Esophagus squamous epithelium (tissue), 5 donors: ENCODE data around the gene EIF4G2. TPM values are rescaled to one million over a fixed set of nuclear protein-coding genes. Genes with fewer than 3 reads are reported as not detected.
A peak's percentile ranks its signal among the peaks of the same experiment; 100 is the strongest.

Source experiments
- DNase-seq: peaks from one replicate; lab custom pipeline; 2025; lab: John Stamatoyannopoulos, UW
- H3K27ac ChIP-seq, 4 donors: fragments of 200-600 bp; sonication (generic); one replicate each; pipeline ENCODE4 v1.5.1; 2016 to 2019; ENCODE audit warnings: mild to moderate bottlenecking in 1 of 4
- H3K27me3 ChIP-seq, 4 donors: fragments of 200-600 bp; sonication (generic); 1 replicate in 3 of 4; 2 replicates in 1 of 4; pipeline versions ENCODE4 v1.5.1 to v1.6.0; 2017 to 2021; ENCODE audit warnings: antibody characterized with exemption in 1 of 4
- H3K36me3 ChIP-seq, 3 donors: fragments of 200-600 bp; sonication (generic); one replicate each; pipeline ENCODE4 v1.5.1; 2016 to 2019
- H3K4me1 ChIP-seq, 3 donors: fragments of 200-600 bp; sonication (generic); one replicate each; pipeline ENCODE4 v1.5.1; 2017 to 2019
- H3K4me3 ChIP-seq, 4 donors: fragments of 200-600 bp; sonication (generic); 1 replicate in 3 of 4; 2 replicates in 1 of 4; pipeline ENCODE4 v1.5.1; 2016 to 2019; ENCODE audit warnings: mild to moderate bottlenecking in 2 of 4, moderate library complexity in 1 of 4
- H3K9me3 ChIP-seq, 3 donors: fragments of 200-600 bp; sonication (generic); one replicate each; pipeline ENCODE4 v1.5.1; 2016 to 2019
- POLR2A ChIP-seq, 4 donors: fragments of 450-650 bp; IDR thresholded peaks; one replicate each; pipeline ENCODE4 v1.6.1; 2017; ENCODE audit warnings: antibody characterized with exemption in 4 of 4, mild to moderate bottlenecking in 4 of 4, moderate library complexity in 3 of 4
- WGBS, 2 donors: methylation state at CpG; one replicate each; pipeline ENCODE4 v1.1.5; 2018; 5-methylcytosine and 5-hydroxymethylcytosine counted together
- intact Hi-C: fragments of 100-400 bp; cut with DNase I; formaldehyde crosslinking; loops from one replicate; pipeline ENCODE4 v1.15.0; 2022
- total RNA-seq, 4 donors: library from RNA; depleted of rRNA; stranded (reverse); fragments of >200 nt; gene quantifications; one replicate each; pipeline ENCODE4 v1.1.0, GENCODE V29; 2016
- TF ChIP-seq, protein P1 (sequence below), 6 experiments: fragments of 450-650 bp in 4 of 6; fragments of 200-600 bp in 2 of 6; sonication (generic) in 2 of 6; IDR thresholded peaks; one replicate each; pipeline ENCODE4 v1.5.1; 2016 to 2019; ENCODE audit warnings: antibody characterized with exemption in 6 of 6, mild to moderate bottlenecking in 4 of 6, moderate library complexity in 4 of 6
- donor health status: DM: yes; HTN: yes; CAD: no.

Gene EIF4G2
- total RNA-seq, 4 donors from 2014 or later = 476 to 665 (median 547) TPM

DNA sequence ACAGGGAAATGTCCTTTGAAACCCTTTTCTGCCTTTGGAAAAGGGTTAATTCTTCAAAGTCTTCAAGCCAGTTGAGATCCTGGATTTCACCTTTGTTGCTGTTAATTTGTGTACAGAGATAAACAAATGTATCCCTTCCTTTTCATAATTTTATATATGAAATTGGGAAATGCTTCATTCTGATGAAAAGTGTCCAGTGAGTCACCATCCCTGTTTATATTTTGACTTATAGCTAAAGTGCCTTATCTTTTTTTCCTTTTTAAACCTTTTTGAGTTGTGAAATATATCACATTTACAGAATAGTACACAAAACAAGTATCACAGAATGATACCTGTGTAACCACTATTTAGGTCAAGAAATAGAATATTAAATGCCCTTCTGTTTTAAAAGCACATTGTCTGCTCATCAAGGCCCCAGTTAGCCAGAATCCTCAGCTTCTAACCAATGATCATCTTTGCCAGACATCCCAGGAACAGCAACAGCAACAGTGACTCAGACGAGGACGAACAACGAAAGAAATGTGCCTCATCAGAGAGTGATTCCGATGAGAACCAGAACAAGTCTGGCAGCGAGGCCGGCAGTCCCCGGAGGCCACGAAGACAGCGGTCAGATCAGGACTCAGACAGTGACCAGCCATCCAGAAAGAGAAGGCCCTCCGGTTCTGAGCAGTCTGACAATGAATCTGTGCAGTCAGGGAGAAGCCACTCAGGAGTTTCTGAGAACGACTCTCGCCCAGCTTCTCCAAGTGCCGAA, 30.3 kb downstream of the EIF4G2 start:
- intact Hi-C loops = no loop called here
- Histone ChIP-seq H3K27me3 (no peaks in the 10 kb centered on the region), H3K9me3 (no peaks in the 10 kb centered on the region), H3K4me3 (no peak overlapping the region), H3K36me3 (peaks cover 0 to 25% (median 11%) of the 10 kb centered on the region in 3 donors), H3K27ac (peak overlapping the region in 3 of 4 donors; percentile 47 to 51 (median 48)), H3K4me1 (no peaks in the 10 kb centered on the region)
- DNase-seq = no peak
- 55 to 84% methylated on average over 8 to 13 of the region's 13 CpGs for WGBS, 2 donors
- no peak for TF ChIP-seq POLR2A (IDR thresholded peaks at IDR 0.05)
- TF ChIP-seq, protein P1, sequence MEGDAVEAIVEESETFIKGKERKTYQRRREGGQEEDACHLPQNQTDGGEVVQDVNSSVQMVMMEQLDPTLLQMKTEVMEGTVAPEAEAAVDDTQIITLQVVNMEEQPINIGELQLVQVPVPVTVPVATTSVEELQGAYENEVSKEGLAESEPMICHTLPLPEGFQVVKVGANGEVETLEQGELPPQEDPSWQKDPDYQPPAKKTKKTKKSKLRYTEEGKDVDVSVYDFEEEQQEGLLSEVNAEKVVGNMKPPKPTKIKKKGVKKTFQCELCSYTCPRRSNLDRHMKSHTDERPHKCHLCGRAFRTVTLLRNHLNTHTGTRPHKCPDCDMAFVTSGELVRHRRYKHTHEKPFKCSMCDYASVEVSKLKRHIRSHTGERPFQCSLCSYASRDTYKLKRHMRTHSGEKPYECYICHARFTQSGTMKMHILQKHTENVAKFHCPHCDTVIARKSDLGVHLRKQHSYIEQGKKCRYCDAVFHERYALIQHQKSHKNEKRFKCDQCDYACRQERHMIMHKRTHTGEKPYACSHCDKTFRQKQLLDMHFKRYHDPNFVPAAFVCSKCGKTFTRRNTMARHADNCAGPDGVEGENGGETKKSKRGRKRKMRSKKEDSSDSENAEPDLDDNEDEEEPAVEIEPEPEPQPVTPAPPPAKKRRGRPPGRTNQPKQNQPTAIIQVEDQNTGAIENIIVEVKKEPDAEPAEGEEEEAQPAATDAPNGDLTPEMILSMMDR (IDR thresholded peaks at IDR 0.05) = no peak

DNA sequence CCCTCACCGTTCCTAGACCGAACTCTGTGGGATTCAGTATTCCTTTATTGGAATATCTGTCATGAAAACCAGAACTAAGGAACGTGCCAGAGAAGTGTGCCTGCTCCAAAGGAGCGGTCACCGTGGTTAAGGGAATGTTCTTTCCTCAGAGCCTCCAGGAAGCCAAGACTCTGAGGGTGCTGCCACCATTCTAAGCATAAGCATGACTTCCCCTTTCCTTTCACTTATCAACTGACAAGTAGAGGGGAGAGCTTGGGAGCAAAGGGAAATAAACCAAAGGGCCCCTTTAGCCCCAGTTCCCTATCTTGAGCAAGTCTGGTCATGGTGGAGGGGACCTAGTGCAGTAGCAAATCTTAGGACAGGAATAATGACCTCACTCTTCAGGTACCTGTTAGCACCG, 30.9 kb downstream of the EIF4G2 start:
- Histone ChIP-seq H3K4me3 (no peak overlapping the region), H3K9me3 (no peaks in the 10 kb centered on the region), H3K4me1 (no peaks in the 10 kb centered on the region), H3K27me3 (no peaks in the 10 kb centered on the region), H3K36me3 (peaks cover 0 to 31% (median 17%) of the 10 kb centered on the region in 3 donors), H3K27ac (peak overlapping the region in 3 of 4 donors; percentile 47 to 51 (median 48))
- 68 to 71% methylated on average over 6 of the region's 6 CpGs for WGBS, 2 donors
- intact Hi-C loops = no loop called here
- DNase-seq = no peak
- TF ChIP-seq, protein P1 (IDR thresholded peaks at IDR 0.05) = no peak
- TF ChIP-seq POLR2A (IDR thresholded peaks at IDR 0.05) = no peak

DNA sequence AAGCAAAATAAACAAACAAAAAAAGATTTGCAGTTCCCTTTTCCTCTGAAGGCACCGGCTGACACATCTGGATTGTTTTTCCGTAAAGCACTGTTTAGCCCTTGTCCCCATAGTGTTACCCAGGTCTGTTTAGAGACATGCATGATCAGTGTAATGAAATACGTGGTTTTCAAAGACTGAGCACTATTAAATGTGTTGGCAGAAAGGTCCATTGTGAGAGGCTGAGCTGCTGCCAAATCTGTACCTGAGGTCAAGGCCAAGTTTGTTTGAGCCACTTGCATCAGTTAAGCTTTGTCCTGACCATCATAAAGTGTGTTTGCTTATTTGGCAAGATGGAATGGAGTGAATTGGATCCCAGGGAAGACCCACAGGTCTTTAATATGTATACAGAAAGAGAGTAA, 31.3 kb downstream of the EIF4G2 start:
- Histone ChIP-seq H3K27ac (peak overlapping the region in 1 of 4 donors; percentile 51), H3K4me3 (no peak overlapping the region), H3K9me3 (no peaks in the 10 kb centered on the region), H3K4me1 (no peaks in the 10 kb centered on the region), H3K36me3 (peaks cover 0 to 35% (median 19%) of the 10 kb centered on the region in 3 donors), H3K27me3 (no peaks in the 10 kb centered on the region)
- intact Hi-C loops = no loop called here
- no peak for DNase-seq
- WGBS, 2 donors = 75 to 77% methylated on average over 3 of the region's 3 CpGs
- TF ChIP-seq POLR2A (IDR thresholded peaks at IDR 0.05) = no peak
- TF ChIP-seq, protein P1 (IDR thresholded peaks at IDR 0.05) = no peak

DNA sequence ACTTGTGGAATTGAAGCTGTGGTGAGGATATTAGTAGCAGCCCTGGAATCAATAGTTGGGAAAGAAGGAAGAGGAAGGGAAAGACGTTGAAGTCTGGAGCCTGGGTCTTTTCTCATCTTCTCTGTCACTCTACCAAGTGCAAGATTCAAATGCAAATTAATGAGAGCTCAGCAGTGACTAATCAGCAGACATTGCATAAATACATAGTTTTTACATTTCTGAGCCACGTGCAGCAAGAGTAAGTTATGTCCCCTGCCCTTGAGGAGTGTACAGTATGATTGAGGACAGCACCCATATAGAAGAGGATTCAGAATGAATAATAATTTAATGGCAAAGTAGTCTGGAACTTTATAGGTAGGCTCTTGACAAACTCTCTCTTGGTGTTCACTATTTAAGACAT, 33.9 kb downstream of the EIF4G2 start:
- intact Hi-C loops = no loop called here
- TF ChIP-seq POLR2A (IDR thresholded peaks at IDR 0.05) = no peak
- TF ChIP-seq, protein P1 (IDR thresholded peaks at IDR 0.05) = no peak
- WGBS, 2 donors = 70 to 75% methylated on average over 2 of the region's 2 CpGs

DNA sequence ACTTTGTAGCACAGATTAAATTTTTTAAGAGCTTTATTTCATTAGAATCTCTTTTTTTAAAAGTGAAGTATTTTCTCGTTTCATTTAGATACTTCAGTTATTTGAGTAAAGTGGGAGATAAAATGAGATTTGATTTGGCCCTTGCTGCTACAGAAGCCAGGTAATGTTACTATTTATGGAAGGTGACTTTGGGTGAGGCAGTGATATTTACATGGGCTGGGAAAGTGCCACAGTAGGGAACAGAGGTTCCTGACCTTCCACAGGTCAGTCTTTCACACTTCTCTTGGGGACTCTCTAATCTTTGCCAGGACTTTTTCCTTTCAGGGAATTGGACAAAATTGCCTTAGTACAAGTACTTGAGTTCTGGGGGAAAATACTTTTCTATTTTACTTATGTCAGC, 37.3 kb downstream of the EIF4G2 start:
- Histone ChIP-seq H3K36me3 (peaks cover 0 to 35% (median 19%) of the 10 kb centered on the region in 3 donors), H3K4me1 (no peaks in the 10 kb centered on the region), H3K27me3 (no peaks in the 10 kb centered on the region), H3K27ac (no peak overlapping the region), H3K4me3 (no peak overlapping the region), H3K9me3 (no peaks in the 10 kb centered on the region)
- WGBS, 2 donors = 73 to 95% methylated on average over 1 of the region's 1 CpG
- DNase-seq = no peak
- intact Hi-C loops = no loop called here
- TF ChIP-seq POLR2A (IDR thresholded peaks at IDR 0.05) = no peak
- TF ChIP-seq, protein P1 (IDR thresholded peaks at IDR 0.05) = no peak

More for the DNA sequence above, 33.9 kb downstream of the EIF4G2 start:
- no peak for DNase-seq
- no peak overlapping the region for H3K4me3 ChIP-seq
- H3K27me3 ChIP-seq = no peaks in the 10 kb centered on the region
- no peaks in the 10 kb centered on the region for H3K9me3 ChIP-seq
- H3K36me3 ChIP-seq = peaks cover 0 to 44% (median 19%) of the 10 kb centered on the region in 3 donors
- no peaks in the 10 kb centered on the region for H3K4me1 ChIP-seq
- H3K27ac ChIP-seq = no peak overlapping the region
